ENCODE data around the gene CELA2B.
"Not testable (repeated sequence)": the region's sequence is repeated elsewhere in the genome, so short reads cannot be mapped to it uniquely, and the experiment has no call there.

Gene CELA2B

DNA sequence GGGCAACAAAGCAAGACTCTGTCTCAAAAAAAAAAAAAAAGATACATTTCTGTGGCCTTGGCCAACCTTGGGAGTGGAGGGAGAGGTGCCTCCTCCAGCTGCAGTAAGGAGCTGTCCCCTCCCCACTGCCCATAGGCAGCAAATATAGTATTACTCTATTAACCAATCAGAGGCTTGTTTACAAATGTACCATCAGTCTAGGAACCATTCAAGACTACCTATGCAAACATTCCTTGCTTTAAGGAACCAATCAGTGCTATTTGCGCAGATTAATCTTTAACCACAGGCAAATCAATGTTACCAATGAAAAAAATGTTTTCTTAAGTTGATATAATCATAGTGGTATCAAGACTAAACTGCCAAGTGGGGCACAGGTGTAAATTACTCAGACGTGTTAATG, 18.3 kb upstream of the CELA2B start:
- no peak for TF ChIP-seq CTCF (IDR thresholded peaks at IDR 0.05; ENCODE audit: low read depth, low read length)
- H3K4me3 ChIP-seq (replicated peaks in 1 of 2; ENCODE audit: low read depth in 2 of 2, low read length in 2 of 2): no peak overlapping the region
- no peak for DNase-seq (ENCODE audit: low read depth in 2 of 2)

DNA sequence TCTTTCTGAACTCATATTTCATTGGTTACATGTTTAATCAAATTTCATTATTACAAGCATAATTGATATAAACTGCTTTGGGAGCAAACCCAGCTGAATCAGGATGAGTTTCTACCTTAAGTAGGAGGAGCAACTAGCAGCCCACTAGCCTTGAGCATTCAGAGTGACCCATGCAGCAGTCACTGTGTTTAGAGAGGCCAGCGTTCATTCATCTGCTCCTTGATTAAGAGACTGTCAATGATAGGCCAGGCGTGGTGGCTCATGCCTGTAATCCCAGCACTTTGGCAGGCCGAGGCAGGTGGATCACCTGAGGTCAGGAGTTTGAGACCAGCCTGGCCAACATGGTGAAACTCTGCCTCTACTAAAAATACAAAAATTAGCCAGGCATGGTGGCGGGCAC, 17.5 kb upstream of the CELA2B start:
- not testable (repeated sequence) for H3K4me3 ChIP-seq (replicated peaks in 1 of 2; ENCODE audit: low read depth in 2 of 2, low read length in 2 of 2); DNase-seq (ENCODE audit: low read depth in 2 of 2)

- H3K4me3 ChIP-seq (replicated peaks in 1 of 2; ENCODE audit: low read depth in 2 of 2, low read length in 2 of 2): no peak overlapping the region
- TF ChIP-seq CTCF (IDR thresholded peaks at IDR 0.05; ENCODE audit: low read depth, low read length): no peak
- DNase-seq (ENCODE audit: low read depth in 2 of 2): no peak
Observed at GRCh38 chr1:15459771-15460707, 15.9 kb upstream of the CELA2B start.

- no peak overlapping the region for H3K4me3 ChIP-seq (replicated peaks in 1 of 2; ENCODE audit: low read depth in 2 of 2, low read length in 2 of 2)
- DNase-seq (ENCODE audit: low read depth in 2 of 2): no peak
- no peak for TF ChIP-seq CTCF (IDR thresholded peaks at IDR 0.05; ENCODE audit: low read depth, low read length)
Observed at GRCh38 chr1:15460708-15461095, 15.2 kb upstream of the CELA2B start.

DNA sequence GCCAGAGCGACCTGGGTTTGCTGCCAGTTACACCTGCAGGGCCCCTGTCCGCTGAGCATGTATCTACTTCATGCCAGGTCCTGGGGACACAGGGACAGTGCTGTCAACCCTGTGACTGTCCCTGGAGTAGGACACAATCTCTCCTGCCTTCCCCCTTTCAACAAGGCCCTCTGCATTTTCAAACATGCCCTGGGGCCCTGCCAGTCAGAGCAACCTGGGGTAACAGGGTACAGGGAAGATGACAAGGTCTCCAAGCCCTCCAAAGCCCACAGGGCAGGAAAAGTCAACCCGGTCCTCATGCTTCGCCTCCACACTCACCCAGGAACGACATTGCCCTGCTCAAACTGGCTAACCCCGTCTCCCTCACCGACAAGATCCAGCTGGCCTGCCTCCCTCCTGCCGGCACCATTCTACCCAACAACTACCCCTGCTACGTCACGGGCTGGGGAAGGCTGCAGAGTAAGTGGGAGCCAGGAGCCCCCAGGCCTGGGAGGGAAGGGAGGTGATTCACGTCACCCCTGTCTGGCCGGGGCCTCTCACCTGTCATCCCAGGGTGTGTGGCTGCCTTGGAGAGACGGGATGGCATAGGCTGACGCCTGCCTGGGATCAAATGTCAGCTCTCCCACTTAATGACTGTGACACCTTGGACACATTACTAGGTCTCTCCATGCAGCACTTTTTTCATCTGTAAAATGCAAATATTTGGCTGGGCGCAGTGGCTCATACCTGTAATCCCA, 12.7 kb upstream of the CELA2B start:
- DNase-seq (ENCODE audit: low read depth in 2 of 2); H3K4me3 ChIP-seq (replicated peaks in 1 of 2; ENCODE audit: low read depth in 2 of 2, low read length in 2 of 2): not testable (repeated sequence)

DNA sequence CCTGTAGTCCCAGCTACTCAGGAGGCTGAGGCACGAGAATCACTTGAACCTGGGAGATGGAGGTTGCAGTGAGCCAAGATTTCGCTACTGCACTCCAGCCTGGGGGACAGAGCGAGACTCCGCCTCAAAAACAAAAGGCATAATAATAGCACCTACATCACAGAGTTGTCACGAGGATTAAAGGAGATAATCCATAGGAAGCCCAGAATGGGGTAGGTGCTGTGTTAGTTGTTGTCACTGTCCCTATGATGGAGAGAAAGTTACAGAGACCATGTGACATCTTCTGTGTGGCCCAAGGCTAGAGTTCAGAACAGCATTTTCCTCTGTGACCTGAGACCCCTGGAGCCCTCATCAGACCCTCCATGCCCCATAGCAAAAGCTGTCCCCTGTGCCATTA, 12.0 kb upstream of the CELA2B start:
- not testable (repeated sequence) for DNase-seq (ENCODE audit: low read depth in 2 of 2); H3K4me3 ChIP-seq (replicated peaks in 1 of 2; ENCODE audit: low read depth in 2 of 2, low read length in 2 of 2)

GRCh38 chr1:15465674-15466073, 10.2 kb upstream of the CELA2B start:
- H3K4me3 ChIP-seq (replicated peaks in 1 of 2; ENCODE audit: low read depth in 2 of 2, low read length in 2 of 2): no peak overlapping the region
- DNase-seq (ENCODE audit: low read depth in 2 of 2): no peak
- TF ChIP-seq CTCF (IDR thresholded peaks at IDR 0.05; ENCODE audit: low read depth, low read length): no peak

- H3K4me3 ChIP-seq (replicated peaks in 1 of 2; ENCODE audit: low read depth in 2 of 2, low read length in 2 of 2); DNase-seq (ENCODE audit: low read depth in 2 of 2): not testable (repeated sequence)
Observed at GRCh38 chr1:15466955-15467625, 8.8 kb upstream of the CELA2B start.
